NCI-H2227 (cell line): ENCODE measurements around the gene ST6GALNAC5.

Experiments used
- DNase-seq: peaks from one replicate; lab custom pipeline; 2025; ENCODE audit not compliant: unreplicated experiment; lab: John Stamatoyannopoulos, UW

Gene ST6GALNAC5

GRCh38 chr1:77096496-77097255 lies 229.4 kb downstream of the ST6GALNAC5 start:
- DNase-seq: no peak

GRCh38 chr1:77100875-77101274 lies 233.6 kb downstream of the ST6GALNAC5 start:
- no peak for DNase-seq

- no peak for DNase-seq
Measured at GRCh38 chr1:77103486-77103885, 236.2 kb downstream of the ST6GALNAC5 start.

- DNase-seq: no peak
Measured at GRCh38 chr1:77104672-77105071, 237.4 kb downstream of the ST6GALNAC5 start.
